ENCODE results near the gene RNF31.
A peak's percentile ranks its signal among the peaks of the same experiment; 100 is the strongest.

Gene RNF31

GRCh38 chr14:24117179-24117578, 30.1 kb upstream of the RNF31 start:
- DNase-seq = no peak

GRCh38 chr14:24119691-24120090, 27.6 kb upstream of the RNF31 start:
- DNase-seq = no peak

GRCh38 chr14:24121210-24121609, 26.1 kb upstream of the RNF31 start:
- no peak for DNase-seq

DNA sequence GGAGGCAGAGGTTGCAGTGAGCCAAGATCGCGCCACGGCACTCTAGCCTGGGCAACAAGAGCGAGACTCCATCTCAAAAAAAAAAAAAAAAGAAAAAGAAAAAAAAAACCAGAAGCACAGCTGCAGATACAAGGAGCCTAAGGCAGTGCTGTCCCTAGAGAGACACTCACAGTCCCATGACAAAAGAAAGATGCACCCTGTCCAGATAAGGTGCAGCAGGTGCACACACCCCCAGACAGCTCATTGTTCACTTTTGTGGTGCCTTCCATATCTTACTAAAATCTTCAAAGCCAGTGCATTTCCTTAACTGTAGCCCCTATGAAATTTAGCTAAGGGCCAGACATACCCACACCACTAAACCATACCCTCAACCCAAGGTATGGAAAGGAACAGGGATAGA, 24.9 kb upstream of the RNF31 start:
- no peak for DNase-seq

DNA sequence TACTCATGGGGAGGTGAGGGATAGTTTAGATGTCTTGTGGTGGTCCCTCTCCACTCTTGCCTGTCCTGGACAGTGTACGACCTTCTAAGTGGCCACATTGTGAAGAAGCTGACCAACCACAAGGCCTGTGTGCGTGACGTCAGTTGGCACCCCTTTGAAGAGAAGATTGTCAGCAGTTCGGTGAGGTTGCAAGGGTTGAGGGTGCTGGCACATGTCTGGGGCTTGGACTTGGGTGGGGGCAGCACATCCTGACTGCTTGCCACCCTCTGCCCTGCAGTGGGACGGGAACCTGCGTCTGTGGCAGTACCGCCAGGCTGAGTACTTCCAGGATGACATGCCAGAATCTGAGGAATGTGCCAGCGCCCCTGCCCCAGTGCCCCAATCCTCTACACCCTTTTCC, 24.4 kb upstream of the RNF31 start:
- DNase-seq = no peak

GRCh38 chr14:24123424-24124417, 23.6 kb upstream of the RNF31 start:
- no peak for DNase-seq

DNA sequence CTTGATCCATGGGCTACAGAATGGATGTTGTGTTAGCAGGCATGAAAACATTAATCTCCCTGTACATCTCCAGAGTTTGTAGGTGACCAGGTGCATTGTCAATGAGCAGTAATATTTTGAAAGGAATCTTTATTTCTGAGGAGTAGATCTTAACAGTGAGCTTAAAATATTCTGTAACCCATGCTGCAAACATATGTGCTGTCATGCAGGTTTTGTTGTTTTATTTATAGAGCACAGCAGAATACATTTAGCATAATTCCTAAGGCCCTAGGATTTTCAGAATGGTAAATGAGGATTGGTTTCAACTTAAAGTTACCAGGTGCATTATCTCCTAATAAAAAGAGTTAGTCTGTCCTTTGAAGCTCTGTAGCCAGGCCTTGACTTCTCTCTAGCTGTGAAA, 20.4 kb upstream of the RNF31 start:
- no peak for DNase-seq

DNA sequence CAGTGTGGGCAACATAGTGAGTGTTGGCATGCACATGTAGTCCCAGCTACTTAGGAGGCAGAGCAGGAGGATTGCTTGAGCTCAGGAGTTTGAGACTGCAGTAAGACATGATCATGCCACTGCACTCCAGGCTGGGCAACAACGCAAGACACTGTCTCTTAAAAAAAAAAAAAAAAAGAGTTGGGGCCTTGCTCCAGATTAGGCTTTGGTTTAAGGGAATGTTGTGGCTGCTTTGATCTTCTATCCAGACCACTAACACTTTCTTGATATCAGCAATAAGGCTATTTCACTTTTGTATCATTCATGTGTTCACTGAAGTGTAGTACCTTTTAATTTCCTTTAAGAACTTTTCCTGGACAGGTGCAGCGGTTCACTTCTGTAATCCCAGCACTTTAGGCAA, 19.6 kb upstream of the RNF31 start:
- DNase-seq = no peak

- no peak for DNase-seq
These were observed 17.8 kb upstream of the RNF31 start for GRCh38 chr14:24129410-24129998.

DNA sequence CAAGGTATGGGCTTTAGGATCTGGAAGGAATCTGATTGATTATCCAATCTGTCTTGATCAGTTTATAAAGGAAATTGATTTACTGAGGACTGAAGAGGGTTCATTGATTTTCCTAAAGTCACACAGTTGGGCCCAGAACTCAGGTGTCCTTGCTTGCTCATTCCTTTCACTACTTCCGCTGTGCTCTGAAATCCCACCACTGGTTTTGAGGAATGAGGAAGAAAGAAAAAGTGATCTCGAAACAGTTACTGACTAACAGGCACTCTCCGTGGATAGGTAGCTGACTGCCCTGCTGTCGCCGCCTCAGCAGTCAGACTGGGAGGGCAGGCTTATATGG, 16.9 kb upstream of the RNF31 start, which contains the start of gene FITM1:
TSS of gene FITM1 (plus strand) at position 280 of the 337 bp plus-strand sequence. CDS start 905 bp downstream, outside the sequence.
- DNase-seq = no peak

- DNase-seq = peak in 1 of 2 experiments; percentile 74
These were observed 16.4 kb upstream of the RNF31 start for GRCh38 chr14:24130717-24131548.

DNA sequence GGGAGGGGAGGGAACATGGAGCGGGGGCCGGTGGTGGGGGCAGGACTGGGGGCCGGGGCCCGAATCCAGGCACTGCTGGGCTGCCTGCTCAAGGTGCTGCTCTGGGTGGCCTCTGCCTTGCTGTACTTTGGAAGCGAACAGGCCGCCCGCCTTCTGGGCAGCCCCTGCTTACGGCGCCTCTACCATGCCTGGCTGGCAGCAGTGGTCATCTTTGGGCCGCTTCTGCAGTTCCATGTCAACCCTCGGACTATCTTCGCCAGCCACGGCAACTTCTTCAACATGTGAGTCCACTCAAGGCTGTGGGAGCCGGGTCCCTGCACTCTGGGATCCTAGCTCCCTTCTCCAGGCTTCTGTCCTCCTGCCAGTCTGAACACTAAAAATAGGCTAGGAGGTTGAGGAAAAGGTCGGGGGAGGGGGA, 15.7 kb upstream of the RNF31 start:
- no peak for DNase-seq

- DNase-seq = no peak
These were observed 15.1 kb upstream of the RNF31 start for GRCh38 chr14:24132061-24132685.

- DNase-seq = no peak
These were observed 14.3 kb upstream of the RNF31 start for GRCh38 chr14:24132976-24133375.

- no peak for DNase-seq
These were observed 13.6 kb upstream of the RNF31 start for GRCh38 chr14:24133735-24134134.

GRCh38 chr14:24135584-24135833, 11.8 kb upstream of the RNF31 start:
- DNase-seq = no peak

DNA sequence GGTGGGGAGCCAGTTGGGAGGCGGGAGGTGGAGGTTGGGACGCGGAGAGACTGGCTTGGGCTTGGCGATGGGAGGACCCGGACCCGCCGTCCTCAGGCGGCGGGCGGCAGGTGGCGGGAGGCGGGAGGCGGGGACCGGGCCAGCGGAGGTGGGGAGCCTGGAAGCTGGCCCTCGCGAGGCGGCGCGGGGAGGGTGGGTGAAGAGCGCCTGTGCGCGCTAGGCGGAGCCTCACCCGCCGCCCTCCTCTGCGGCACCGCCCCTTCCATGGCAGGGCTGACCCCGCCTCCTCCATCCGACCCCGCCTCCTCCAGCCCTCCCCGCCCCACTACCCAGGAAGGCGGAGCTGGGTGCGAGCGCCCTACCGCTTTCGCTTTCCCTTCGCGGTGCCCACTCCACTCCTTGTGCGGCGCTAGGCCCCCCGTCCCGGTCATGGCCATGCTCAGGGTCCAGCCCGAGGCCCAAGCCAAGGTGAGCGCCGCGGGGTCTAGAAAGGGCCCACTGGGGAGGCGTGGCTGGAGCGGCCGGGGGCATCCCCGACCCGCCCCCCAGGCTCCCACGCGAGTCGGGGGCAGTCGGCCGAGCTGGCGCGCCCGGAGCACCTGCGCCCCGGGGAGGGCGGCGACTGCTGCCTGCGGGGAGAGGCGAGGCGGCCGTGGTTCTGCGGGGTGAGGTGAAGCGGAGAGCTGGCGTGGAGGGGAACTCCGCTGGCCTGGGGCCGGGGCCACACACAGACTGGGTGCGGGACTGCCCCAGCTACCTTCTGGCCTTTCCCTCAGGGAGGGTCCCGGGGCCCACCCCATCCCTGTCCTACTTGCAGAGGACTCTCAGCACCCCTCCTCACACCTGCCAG, 11.2 kb upstream of the RNF31 start, which contains the start of gene PSME1:
TSS of gene PSME1 (plus strand) at position 361 of the 850 bp plus-strand sequence. CDS start at position 430, 69 bp downstream.
- peak; percentile 88 to 94 for DNase-seq

DNA sequence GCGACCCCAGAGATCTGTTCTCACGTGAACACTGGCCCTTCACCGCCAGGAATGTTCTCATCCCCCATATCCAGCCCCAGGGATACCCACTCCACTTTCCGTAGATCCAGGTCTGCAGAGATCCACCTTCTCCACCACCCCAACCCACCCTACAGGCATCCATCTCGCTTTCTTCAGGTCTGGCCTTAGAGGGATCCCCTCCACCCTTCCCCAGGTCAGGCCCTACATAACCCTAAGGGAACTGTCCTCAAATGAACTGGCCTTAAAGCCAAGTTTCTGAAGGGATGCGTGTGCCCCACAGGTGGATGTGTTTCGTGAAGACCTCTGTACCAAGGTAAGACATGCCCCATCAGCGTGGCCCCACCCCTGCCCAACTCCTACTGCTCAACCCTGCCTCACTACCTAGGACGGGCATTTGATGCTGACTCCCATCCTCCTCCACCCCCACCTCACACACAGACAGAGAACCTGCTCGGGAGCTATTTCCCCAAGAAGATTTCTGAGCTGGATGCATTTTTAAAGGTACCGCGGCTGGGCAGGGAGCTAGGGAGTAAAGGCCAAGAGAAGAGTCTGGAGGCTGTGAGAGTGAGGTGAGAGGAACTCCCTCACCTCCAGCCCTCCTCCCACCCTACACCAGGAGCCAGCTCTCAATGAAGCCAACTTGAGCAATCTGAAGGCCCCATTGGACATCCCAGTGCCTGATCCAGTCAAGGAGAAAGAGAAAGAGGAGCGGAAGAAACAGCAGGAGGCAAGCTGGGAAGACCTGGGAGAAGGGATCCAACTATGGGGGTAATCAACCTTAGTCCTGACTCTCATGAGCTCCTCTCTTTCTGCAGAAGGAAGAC, 10.4 kb upstream of the RNF31 start:
- DNase-seq = peak in 1 of 2 experiments; percentile 40

- DNase-seq = no peak
These were observed 9.5 kb upstream of the RNF31 start for GRCh38 chr14:24137529-24138395.
